Adrenal gland (tissue), 12 donors: ENCODE results near the gene CADM1. TPM values are rescaled to one million over a fixed set of nuclear protein-coding genes. Genes with fewer than 3 reads are reported as not detected.

Experiments used
- DNase-seq, 7 donors: peaks; one replicate each; pipeline ENCODE4 v3.0.0-alpha.2; 2019 to 2020
- H3K27ac ChIP-seq, 5 donors: fragments of 200-600 bp; sonication (generic) in 4 of 5; 1 replicate in 3 of 5; 2 replicates in 2 of 5; pipeline versions ENCODE4 v1.5.1 to v1.8.0; 2016 to 2020; ENCODE audit warnings: mild to moderate bottlenecking in 1 of 5
- H3K27me3 ChIP-seq: fragments of 200-600 bp; 2 replicates; pipeline ENCODE4 v1.8.0; 2021
- H3K36me3 ChIP-seq, 2 donors: fragments of 200-600 bp; replicated peaks in 1 of 2; 1 replicate in 1 of 2; 2 replicates in 1 of 2; pipeline versions ENCODE4 v1.5.1 to v1.8.0; 2018 to 2022
- H3K4me1 ChIP-seq, 2 donors: fragments of 200-600 bp; replicated peaks in 1 of 2; 1 replicate in 1 of 2; 2 replicates in 1 of 2; pipeline versions ENCODE4 v1.5.1 to v1.8.0; 2018 to 2021
- H3K4me3 ChIP-seq, 4 donors: fragments of 200-600 bp; sonication (generic) in 3 of 4; one replicate each; pipeline ENCODE4 v1.5.1; 2016 to 2018
- H3K9me3 ChIP-seq, 3 donors: fragments of 200-600 bp; sonication (generic) in 1 of 3; replicated peaks in 1 of 3; 1 replicate in 2 of 3; 2 replicates in 1 of 3; pipeline versions ENCODE4 v1.5.1 to v1.8.0; 2016 to 2021
- CTCF ChIP-seq, 6 experiments: fragments of 450-650 bp in 4 of 6; fragments of 200-600 bp in 2 of 6; sonication (generic) in 1 of 6; IDR thresholded peaks; 1 replicate in 5 of 6; 2 replicates in 1 of 6; pipeline versions ENCODE4 v1.5.1 to v1.8.0; 2016 to 2021; ENCODE audit warnings: antibody characterized with exemption in 6 of 6, mild to moderate bottlenecking in 2 of 6, moderate library complexity in 1 of 6
- POLR2A ChIP-seq, 2 donors: fragments of 450-650 bp; IDR thresholded peaks; one replicate each; pipeline ENCODE4 v1.6.1; 2017; ENCODE audit warnings: antibody characterized with exemption in 2 of 2, mild to moderate bottlenecking in 2 of 2, moderate library complexity in 1 of 2
- WGBS, 4 donors: extraction: QIAGEN DNeasy Blood & Tissue Kit in 2 of 4; methylation state at CpG; one replicate each; pipeline versions ENCODE4 v1.1.5 to v1.1.7; 2013 to 2017; 5-methylcytosine and 5-hydroxymethylcytosine counted together
- intact Hi-C, 2 donors: fragments of 100-400 bp; cut with DNase I; formaldehyde crosslinking; loops; one replicate each; pipeline versions ENCODE4 v1.14.1 to v1.15.0; 2022 to 2023
- polyA plus RNA-seq, 3 donors: library from polyadenylated mRNA; stranded (reverse); fragments of 200-250 nt in 2 of 3; fragments of 350-450 nt in 1 of 3; fragmentation: Illumina TruSeq in 1 of 3; extraction: RNeasy Lipid Tissue Mini Kit (QIAGEN cat#74804) in 1 of 3; gene quantifications; one replicate each; pipeline ENCODE4 v1.2.3, GENCODE V29; 2013 to 2014
- total RNA-seq, 9 donors: library from RNA; depleted of rRNA in 4 of 9; stranded (reverse); fragments of >200 nt in 4 of 9; fragments of 120-200 nt in 1 of 9; fragmentation: NEBNext Ultra II Directional in 1 of 9; extraction: Animal tissue kit (Norgen Biotek cat#: 25700) in 1 of 9; gene quantifications; one replicate each; pipeline versions ENCODE4 v1.1.0 to v1.2.4, GENCODE V29; 2013 to 2023
- donor health status: healthy with polysubstance abuse.
- donor health status: Bipolar disorder and iron deficiency.
- donor health status: DM: yes; HTN: yes; CAD: no.
- donor health status: DM: no; HTN: no; CAD: no.
- donor health status: DM: no; HTN: no; CAD: no.
- donor health status: DM: yes; HTN: yes; CAD: no.

Gene CADM1
- total and polyA plus RNA-seq, 12 donors, result 21.6 to 256 (median 39.8) TPM

GRCh38 chr11:115439969-115440540 is 64.2 kb downstream of the CADM1 start:
- Histone ChIP-seq H3K4me1 (peaks cover 0 to 12% of the 10 kb centered on the region in 2 donors), H3K27ac (no peak overlapping the region), H3K36me3 (no peaks in the 10 kb centered on the region), H3K27me3 (no peaks in the 10 kb centered on the region), H3K9me3 (no peaks in the 10 kb centered on the region), H3K4me3 (no peak overlapping the region)
- intact Hi-C loops, result no loop called here
- WGBS, 4 donors, result 66 to 74% (median 72%) methylated on average over 5 of the region's 5 CpGs
- DNase-seq, result no peak
- TF ChIP-seq CTCF (IDR thresholded peaks at IDR 0.05), result no peak
- no peak for TF ChIP-seq POLR2A (IDR thresholded peaks at IDR 0.05)

GRCh38 chr11:115439385-115439784 is 64.8 kb downstream of the CADM1 start:
- 19 to 33% (median 27%) methylated on average over 3 of the region's 3 CpGs for WGBS, 4 donors
- peak in 1 of 7 donors; percentile 2 for DNase-seq
- Histone ChIP-seq H3K27me3 (no peaks in the 10 kb centered on the region), H3K27ac (no peak overlapping the region), H3K9me3 (no peaks in the 10 kb centered on the region), H3K4me1 (peaks cover 0 to 12% of the 10 kb centered on the region in 2 donors), H3K36me3 (no peaks in the 10 kb centered on the region), H3K4me3 (no peak overlapping the region)
- TF ChIP-seq POLR2A (IDR thresholded peaks at IDR 0.05) (no peak), CTCF (IDR thresholded peaks at IDR 0.05) (no peak)
- intact Hi-C loops, result no loop called here

GRCh38 chr11:115437902-115438575 is 66.2 kb downstream of the CADM1 start:
- H3K4me1 ChIP-seq, result peaks cover 0 to 18% of the 10 kb centered on the region in 2 donors
- no peaks in the 10 kb centered on the region for H3K36me3 ChIP-seq
- 74 to 85% (median 82%) methylated on average over 7 of the region's 7 CpGs for WGBS, 4 donors
- H3K27me3 ChIP-seq, result no peaks in the 10 kb centered on the region
- TF ChIP-seq CTCF (IDR thresholded peaks at IDR 0.05), result no peak
- TF ChIP-seq POLR2A (IDR thresholded peaks at IDR 0.05), result no peak
- H3K4me3 ChIP-seq, result no peak overlapping the region
- intact Hi-C loops, result no loop called here
- no peak overlapping the region for H3K27ac ChIP-seq
- H3K9me3 ChIP-seq, result no peaks in the 10 kb centered on the region
- DNase-seq, result no peak

DNA sequence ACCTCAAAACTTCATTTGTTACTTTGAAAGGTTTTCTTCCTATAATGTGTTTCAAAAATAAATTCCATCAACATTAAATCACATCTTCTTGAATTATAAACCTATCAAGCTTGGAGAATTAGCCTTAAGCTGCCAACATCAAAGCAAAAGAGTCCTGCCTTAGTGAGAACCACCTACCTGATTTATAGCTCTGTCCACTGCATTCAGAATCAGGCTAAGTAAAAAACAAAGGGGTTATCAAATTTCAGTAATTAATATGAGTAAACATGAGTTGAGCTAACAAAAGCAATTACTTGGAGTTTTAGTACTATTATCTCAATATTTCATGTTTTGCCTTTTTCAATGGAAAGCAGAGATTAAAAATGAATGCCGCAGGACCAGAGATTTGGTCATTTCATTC is 73.9 kb downstream of the CADM1 start:
- H3K4me1 ChIP-seq, result peaks cover 0 to 6% of the 10 kb centered on the region in 2 donors
- no peak overlapping the region for H3K27ac ChIP-seq
- H3K36me3 ChIP-seq, result no peaks in the 10 kb centered on the region
- 94 to 97% (median 96%) methylated on average over 1 of the region's 1 CpG for WGBS, 4 donors
- H3K27me3 ChIP-seq, result no peaks in the 10 kb centered on the region
- DNase-seq, result no peak
- intact Hi-C loops, result no loop called here
- no peaks in the 10 kb centered on the region for H3K9me3 ChIP-seq
- TF ChIP-seq CTCF (IDR thresholded peaks at IDR 0.05) (no peak), POLR2A (IDR thresholded peaks at IDR 0.05) (no peak)
- H3K4me3 ChIP-seq, result no peak overlapping the region
